ENCODE measurements around the gene SLC7A6.

- TF ChIP-seq, protein P1, sequence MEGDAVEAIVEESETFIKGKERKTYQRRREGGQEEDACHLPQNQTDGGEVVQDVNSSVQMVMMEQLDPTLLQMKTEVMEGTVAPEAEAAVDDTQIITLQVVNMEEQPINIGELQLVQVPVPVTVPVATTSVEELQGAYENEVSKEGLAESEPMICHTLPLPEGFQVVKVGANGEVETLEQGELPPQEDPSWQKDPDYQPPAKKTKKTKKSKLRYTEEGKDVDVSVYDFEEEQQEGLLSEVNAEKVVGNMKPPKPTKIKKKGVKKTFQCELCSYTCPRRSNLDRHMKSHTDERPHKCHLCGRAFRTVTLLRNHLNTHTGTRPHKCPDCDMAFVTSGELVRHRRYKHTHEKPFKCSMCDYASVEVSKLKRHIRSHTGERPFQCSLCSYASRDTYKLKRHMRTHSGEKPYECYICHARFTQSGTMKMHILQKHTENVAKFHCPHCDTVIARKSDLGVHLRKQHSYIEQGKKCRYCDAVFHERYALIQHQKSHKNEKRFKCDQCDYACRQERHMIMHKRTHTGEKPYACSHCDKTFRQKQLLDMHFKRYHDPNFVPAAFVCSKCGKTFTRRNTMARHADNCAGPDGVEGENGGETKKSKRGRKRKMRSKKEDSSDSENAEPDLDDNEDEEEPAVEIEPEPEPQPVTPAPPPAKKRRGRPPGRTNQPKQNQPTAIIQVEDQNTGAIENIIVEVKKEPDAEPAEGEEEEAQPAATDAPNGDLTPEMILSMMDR (IDR thresholded peaks at IDR 0.05; ENCODE audit: low read depth, low read length): no peak
- no peak for TF ChIP-seq EZH2phosphoT487 (IDR thresholded peaks at IDR 0.05; ENCODE audit: low read depth)
Measured at GRCh38 chr16:68286153-68287074, 22.1 kb downstream of the SLC7A6 start.
